Suprapubic skin (tissue), 4 donors: Measurements from ENCODE around the gene ARHGAP19.

Source experiments
- EP300 ChIP-seq: sonication (generic); formaldehyde crosslinking; IDR thresholded peaks from one replicate; pipeline ENCODE4 v1.6.1; 2017; ENCODE audit warnings: antibody characterized with exemption
- POLR2A ChIP-seq, 2 donors: fragments of 450-650 bp; IDR thresholded peaks; one replicate each; pipeline ENCODE4 v1.6.1; 2017; ENCODE audit warnings: antibody characterized with exemption in 2 of 2, mild to moderate bottlenecking in 2 of 2, moderate library complexity in 2 of 2
- POLR2AphosphoS5 ChIP-seq, 3 donors: sonication (generic); formaldehyde crosslinking; IDR thresholded peaks; one replicate each; pipeline ENCODE4 v1.6.1; 2017; ENCODE audit warnings: antibody characterized with exemption in 3 of 3
- TF ChIP-seq, protein P1 (sequence below), 2 donors: fragments of 200-600 bp in 1 of 2; fragments of 450-650 bp in 1 of 2; sonication (generic) in 1 of 2; IDR thresholded peaks; one replicate each; pipeline ENCODE4 v1.5.1; 2016 to 2019; ENCODE audit warnings: antibody characterized with exemption in 2 of 2, mild to moderate bottlenecking in 1 of 2, moderate library complexity in 1 of 2

DNA sequence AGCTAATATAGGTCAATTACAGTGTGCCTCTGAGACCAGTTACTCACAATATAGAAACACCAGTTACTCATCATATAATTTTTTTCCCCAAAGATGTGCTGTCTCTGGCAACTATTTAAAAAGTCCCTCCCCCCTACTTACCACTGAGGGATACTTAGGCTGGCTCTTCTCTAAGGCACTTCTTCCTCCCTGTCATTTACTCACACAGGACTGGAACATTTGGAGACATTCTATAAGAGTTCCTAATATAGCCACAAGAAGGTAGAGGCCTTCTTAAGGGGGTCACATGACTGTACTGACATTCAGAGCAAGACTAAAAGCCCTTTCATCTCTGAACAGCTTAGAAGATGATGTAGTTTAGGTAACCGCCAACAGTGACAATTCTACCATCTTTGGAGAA lies 62.3 kb downstream of the ARHGAP19 start:
- TF ChIP-seq POLR2A (IDR thresholded peaks at IDR 0.05), result no peak
- TF ChIP-seq, protein P1, sequence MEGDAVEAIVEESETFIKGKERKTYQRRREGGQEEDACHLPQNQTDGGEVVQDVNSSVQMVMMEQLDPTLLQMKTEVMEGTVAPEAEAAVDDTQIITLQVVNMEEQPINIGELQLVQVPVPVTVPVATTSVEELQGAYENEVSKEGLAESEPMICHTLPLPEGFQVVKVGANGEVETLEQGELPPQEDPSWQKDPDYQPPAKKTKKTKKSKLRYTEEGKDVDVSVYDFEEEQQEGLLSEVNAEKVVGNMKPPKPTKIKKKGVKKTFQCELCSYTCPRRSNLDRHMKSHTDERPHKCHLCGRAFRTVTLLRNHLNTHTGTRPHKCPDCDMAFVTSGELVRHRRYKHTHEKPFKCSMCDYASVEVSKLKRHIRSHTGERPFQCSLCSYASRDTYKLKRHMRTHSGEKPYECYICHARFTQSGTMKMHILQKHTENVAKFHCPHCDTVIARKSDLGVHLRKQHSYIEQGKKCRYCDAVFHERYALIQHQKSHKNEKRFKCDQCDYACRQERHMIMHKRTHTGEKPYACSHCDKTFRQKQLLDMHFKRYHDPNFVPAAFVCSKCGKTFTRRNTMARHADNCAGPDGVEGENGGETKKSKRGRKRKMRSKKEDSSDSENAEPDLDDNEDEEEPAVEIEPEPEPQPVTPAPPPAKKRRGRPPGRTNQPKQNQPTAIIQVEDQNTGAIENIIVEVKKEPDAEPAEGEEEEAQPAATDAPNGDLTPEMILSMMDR (IDR thresholded peaks at IDR 0.05), result no peak
- no peak for TF ChIP-seq POLR2AphosphoS5 (IDR thresholded peaks at IDR 0.05)
- TF ChIP-seq EP300, result no peak
